NCI-H2107 treated with DMSO at 0.1 percent for 48 hours (cell line): ENCODE measurements around the gene ZNF652.
"Not testable (repeated sequence)": the region's sequence is repeated elsewhere in the genome, so short reads cannot be mapped to it uniquely, and the experiment has no call there.

ENCODE experiments used
- DNase-seq: peaks from one replicate; lab custom pipeline; 2025; ENCODE audit not compliant: unreplicated experiment; lab: John Stamatoyannopoulos, UW

Gene ZNF652

DNA sequence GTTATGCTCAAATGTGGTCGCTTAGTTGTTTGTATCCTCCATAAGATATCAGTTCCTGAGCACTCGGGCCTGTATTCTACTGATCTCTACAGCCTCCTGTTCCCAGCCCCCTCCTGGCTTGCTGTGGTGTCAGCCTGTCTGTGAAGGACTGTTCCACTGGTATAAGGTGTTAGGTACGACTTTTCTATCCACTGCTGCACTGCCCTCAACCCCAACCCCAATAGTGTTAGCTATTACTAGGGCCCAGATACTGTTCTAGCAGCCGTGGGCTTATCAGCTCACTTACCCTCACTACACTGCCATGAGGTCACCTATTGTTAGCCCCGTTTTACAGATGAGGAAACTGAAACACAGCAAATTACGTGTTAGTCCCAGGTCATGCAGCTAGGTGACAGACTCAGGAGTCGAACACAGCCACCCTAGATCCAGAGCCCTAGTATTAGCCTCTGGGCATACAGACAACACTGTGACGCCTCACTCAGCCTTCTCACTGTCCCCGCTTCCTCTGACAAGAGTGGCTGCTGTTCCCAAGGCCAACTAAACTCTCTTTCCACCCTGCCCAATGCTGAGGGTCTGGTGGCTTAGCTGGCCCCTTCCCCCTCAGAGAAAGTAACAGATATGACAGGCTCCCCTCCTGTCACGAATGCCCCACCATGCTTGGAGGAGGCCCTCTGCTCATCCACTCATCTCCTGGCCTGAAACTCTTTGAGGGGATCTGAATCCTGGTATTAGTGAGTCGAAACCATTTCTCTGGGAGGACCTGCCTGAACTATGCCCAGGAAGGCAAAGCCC lies 25.6 kb upstream of the ZNF652 start:
- DNase-seq, result no peak

DNA sequence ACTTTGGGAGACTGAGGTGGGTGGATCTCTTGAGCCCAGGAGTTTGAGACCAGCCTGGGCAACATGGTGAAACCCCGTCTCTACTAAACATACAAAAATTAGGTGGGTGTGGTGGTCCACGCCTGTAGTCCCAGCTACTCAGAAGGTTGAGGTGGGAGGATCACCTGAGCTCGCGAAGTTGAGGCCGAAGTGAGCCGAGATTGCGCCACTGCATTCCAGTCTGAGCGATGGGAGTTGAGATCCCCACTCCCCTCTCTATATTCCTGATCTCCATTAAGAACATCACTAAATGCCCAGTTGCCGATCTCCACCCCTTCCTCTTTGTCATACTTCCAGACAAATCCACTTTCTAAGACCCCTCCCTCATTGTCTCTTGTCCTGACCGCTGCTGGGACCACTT lies 24.3 kb upstream of the ZNF652 start:
- no peak for DNase-seq

DNA sequence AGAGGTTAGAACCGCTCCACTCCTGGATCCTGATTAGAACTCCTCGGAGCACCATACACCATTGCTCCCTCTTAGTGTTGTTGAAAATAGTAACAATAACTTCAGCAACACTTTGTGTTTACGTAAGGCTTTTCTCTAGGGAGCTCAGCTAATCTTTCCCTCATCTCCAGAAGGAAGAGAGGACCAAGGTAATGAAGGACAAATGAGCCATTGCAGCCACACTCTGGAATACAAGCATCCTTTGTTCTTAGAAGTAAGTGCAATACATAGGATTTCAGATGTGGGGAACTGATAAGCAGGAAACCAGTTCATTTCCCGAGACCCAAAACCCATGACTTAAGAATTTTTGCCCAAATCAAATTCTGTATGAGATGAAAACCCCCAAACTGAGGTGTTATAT lies 22.9 kb upstream of the ZNF652 start:
- DNase-seq, result no peak

DNA sequence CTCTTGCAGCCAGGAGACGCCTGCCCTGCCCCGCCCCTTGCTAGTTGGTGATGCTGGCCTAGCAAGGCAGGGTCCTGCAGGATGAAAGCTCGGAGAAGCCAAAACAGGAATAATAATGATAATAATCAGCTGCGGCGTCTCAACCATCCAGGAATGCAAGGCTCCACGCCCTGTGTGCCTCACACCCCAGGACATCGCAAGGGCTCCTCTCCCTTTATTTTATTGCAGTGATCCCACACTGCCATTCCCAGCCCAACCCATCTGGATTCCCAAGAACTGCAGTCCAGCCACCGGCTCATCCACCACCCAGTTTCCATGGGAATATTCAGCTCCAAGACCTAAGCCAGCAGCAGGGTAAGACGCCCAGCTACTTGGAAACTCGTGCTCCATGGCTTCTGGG lies 21.0 kb upstream of the ZNF652 start:
- DNase-seq, result no peak

DNA sequence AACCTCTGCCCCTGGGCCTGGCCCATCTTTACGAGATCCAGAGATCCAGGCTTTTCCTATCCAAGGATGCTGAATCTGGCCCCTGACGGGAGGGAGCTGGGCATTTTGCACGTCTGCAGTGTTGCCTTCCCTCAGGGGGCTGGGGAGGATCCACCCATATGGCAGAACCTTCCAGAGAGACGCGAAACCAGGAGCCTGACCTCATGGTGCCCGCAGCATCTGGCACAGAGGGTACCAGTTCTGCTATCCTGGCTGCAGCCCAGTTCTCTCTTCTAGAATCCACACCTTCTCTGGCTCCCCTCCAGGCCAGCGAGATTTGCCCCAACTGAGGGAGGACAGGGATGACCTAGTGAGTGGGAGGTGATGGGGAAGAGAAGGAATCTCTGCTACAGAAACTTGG lies 20.5 kb upstream of the ZNF652 start:
- DNase-seq, result no peak

DNA sequence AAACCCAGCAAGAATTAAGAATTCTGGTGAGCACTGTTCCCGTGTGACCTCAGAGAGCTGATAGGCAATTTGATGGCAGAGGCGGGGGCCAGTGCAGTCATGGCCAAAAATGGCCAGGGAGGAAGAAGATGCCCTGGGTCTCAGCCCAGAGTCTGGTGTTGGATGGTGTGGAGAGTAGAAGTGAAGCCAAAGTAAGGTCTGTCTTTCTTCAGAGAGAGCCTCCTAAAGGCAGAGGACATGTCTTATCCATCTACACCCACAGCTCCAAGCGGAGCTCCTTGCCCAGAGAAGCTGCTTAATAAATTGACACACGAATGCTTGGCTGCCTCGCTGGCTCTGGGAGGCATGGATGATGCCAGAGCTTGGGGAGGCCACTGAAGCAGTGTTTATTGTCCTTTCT lies 19.7 kb upstream of the ZNF652 start:
- DNase-seq, result no peak

DNA sequence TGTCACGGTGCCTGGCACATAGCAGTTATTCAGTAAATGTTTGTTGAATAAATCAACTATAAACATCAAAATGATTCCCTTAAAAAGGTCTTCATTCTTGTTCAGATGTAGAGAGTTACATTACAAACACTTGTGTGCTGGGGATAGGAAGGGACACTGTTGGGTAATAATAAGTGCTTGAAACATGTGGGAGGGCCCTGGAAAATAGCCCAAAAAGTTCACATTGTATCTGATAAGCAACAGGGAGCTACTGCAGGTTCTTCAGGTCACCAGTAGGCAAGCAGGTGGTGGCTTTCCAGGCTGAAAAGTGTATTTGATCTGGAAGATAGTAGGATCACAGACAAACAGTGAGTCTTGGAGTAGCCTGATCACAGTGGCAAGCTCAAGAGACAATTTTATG lies 19.0 kb upstream of the ZNF652 start:
- no peak for DNase-seq

DNA sequence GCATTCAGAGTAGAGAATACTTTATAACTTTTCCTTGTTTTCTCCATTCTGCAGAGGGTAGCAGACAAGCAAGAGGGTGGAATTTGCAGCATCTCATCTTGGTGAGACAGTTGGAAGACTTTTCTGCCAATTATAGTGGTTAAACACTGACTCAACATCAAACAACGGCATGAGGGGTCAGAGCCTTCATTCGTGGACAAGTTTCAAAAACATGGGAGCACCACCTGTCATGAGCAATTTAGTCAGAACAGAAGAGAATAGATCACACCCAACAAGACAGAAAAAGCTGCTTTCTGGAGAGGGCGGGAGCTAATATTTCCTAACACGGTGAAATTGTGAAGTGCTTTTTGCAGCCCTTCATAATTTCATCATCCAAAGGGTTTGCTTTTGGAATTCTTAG lies 17.9 kb upstream of the ZNF652 start:
- DNase-seq, result no peak

DNA sequence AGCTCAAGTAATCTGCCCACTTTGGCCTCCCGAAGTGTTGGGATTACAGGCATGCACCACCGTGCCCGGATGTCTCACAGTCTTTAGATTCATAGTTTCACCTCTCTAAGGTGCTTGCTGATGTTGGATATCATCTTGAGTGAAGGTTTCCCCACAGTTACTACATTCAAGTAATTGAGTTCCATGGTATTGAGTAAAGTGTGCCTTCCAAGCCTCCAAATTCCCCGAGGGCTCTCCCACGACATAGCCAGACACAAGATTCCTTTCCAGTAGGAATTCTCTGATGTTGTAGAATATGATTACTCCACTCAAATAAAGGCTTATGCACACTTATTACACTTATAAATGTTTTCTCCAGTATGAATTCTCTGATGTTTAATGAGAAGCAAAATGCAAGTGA lies 16.3 kb upstream of the ZNF652 start:
- DNase-seq, result no peak

DNA sequence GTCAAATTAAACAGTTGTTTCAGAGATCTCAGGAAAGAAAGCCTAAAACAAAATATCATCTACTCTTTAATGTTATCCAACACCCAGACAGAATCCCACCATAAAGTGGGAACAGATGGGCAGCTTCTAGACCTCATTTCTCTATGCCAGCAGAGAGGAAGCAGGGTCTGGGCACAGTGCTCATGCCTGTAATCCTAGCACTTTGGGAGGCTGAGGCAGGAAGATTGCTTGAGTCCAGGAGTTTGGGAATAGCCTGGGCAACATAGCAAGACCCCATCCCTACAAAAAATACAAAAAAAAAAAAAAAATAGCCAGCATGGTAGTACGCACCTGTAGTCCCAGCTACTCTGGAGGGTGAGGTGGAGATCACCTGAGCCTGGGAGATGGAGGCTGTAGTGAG lies 13.5 kb upstream of the ZNF652 start:
- DNase-seq, result no peak

DNA sequence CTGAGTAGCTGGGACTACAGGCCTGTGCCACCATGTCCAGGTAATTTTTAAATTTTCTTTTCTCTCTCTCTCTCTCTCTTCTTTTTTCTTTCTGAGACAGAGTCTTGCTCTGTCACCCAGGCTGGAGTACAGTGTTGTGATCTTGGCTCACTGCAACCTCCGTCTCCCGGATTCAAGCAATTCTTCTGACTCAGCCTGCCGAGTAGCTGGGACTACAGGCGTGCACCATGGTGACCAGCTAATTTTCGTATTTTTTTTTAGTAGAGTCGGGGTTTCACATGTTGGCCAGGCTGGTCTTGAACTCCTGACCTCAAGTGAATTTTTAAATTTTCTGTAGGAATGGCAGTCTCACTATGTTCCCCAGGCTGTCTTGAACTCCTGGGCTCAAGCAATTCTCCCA lies 11.1 kb upstream of the ZNF652 start:
- DNase-seq, result no peak

DNA sequence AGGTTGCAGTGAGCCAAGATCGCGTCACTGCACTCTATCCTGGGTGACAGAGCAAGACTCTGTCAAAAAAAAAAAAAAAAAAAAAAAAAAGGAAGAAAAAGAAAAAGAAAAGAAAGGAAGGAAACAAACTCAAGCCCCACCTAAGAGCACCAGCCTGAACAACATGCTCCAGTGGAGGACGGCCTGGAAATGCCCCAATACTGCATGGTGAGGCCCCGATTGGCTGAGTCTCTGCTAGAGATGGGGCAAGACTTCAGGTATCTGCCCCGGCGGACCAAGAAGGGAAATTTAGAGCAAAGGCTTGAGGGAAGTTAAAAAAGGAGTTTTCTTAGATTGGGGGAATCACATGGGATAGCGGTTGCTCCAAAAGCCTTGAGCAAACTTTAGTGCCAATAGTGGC lies 10.4 kb upstream of the ZNF652 start:
- DNase-seq, result no peak

DNA sequence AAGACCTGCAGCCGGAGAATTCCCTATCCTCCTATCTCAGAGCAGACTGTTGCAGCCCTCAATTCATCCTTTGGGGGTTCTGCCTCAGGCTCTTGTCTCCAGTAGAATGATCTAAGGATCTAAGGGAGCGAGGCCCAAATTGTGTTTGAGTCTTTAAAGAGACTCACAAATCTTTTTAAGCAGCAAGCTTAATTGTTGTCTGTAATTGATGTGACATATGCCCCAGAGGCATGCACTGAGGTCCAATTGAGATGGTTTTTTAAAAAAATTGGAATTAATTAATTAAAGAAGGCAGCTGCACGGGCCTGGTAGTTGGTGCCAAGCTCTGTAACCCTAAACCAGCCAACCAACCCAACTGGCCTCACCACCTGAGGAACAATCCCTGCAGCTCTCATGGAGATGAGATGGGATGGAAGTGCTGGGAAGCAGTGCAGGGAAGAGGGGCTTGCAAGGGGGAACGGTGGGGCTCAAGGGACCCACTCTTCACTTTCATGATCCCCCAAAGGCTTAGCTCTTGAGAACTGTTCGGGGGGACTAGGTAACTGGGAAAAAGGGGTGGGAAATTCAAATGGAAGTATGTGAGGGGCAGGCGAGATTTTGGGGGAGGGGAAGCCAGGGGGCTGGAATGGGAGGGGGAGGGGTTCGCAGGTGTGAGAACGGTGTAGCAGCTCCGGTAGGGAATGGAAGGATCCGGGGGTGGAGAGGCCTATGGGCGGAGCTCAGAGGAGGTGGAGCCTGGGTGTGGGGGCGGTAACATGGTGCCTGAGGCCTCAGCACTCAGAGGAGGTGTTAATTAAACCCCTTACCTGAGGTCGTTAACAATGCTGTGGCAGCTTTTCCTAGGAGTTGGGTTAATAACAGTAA lies 9.2 kb upstream of the ZNF652 start:
- DNase-seq, result peak; percentile 26

DNA sequence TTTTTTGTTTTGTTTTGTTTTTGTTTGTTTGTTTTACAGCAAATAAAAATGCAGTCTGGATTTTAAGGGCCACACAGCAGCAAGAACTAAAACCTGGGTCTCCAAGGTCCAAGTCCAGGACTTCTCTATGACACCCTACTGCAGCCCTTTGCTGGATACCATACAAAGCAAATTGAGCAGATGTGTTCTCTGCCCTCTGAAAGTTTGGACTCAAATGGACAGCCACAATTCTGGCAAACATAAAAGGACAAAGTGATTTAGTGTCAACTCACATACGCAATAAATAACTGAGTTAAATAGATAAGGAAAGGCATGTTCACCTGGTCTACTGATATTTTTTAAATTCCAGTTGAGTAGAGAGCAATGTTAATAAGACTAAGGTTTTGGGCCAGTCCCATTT lies 7.7 kb upstream of the ZNF652 start:
- no peak for DNase-seq

DNA sequence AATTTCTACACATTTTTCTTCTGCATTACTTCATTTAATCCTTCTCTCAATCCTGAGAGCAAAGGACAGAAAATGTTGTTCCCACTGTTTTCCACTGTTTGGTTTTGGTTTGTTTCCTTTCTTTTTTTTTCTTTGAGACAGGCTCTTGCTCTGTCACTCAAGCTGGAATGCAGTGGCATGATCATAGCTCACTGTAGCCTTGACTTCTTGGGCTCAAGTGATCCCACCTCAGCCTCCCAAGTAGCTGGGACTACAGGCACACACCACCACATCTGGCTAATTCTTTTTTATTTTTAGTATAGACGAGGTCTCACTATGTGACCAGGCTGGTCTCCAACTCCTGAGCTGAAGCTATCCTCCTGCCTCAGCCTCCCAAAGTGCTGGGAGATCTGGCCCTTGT lies 7.0 kb upstream of the ZNF652 start:
- DNase-seq, result no peak

DNA sequence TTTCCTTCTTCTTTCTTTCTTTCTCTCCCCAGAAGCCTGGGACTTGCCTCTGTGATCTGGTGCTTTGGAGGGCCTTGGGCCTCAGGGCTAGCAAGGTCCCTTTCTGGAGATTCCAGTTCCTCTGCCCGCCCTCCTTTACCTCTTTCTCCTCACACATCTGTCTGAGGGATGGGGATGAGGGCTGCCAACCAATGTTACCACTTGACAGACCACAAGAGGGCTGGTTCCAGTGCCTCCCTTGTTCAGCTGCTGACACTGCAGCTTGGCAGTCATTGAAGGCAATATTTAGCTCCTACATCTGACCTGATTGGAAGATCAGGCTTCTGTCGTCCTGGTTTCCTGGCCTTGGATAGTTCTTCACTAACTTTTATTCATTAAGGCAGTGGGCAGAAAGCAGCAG lies 3.6 kb upstream of the ZNF652 start:
- DNase-seq, result peak; percentile 49

DNA sequence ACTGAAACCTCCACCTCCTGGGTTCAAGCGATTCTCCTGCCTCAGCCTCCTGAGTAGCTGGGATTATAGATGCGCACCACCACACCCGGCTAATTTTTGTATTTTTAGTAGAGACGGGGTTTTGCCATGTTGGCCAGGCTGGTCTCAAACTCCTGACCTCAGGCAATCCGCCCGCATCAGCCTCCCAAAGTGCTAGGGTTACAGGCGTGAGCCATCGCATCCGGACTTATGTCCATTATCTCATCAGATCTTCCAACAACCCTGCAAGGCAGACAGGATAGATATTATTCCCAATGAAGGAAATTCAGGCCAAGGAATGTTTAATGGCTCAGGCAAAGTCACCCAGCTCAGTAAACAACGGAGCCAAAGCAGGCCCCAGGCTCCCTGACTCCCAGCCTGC lies 3.1 kb upstream of the ZNF652 start:
- not testable (repeated sequence) for DNase-seq

DNA sequence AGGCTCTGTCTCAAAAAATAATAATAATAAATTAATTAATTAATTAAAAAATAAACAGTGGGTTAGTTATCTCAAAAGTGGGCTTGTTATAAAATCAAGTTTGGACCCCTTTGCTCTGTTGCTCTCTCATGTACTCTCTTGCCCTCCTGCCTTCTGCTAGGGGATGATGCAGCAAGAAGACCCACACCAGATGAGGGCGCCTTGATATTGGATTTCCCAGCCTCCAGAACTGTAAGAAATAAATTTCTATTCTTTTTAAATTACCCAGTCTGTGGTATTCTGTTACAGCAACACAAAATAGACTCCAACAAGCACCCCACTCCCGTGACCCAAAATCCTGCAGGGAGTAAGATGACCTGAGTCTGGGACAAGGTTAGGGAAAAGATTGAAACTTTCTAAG lies 2.1 kb upstream of the ZNF652 start:
- no peak for DNase-seq

DNA sequence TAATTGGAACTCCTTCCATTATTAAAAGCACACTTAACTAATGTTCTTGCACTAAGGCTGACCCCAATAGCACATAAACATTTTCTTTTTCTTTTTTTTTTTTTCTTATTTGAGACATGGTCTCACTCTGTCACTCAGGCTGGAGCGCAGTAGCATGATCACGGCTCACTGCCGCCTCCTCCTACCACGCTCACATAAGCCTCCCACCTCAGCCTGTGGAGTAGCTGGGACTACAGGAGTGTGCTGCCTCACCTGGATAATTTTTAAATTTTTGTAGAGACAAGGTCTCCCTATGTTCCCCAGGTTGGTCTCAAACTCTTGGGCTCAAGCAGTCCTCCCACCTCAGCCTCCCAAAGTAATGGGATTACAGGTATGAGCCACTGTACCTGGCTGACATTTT lies 1.2 kb upstream of the ZNF652 start:
- DNase-seq, result no peak

DNA sequence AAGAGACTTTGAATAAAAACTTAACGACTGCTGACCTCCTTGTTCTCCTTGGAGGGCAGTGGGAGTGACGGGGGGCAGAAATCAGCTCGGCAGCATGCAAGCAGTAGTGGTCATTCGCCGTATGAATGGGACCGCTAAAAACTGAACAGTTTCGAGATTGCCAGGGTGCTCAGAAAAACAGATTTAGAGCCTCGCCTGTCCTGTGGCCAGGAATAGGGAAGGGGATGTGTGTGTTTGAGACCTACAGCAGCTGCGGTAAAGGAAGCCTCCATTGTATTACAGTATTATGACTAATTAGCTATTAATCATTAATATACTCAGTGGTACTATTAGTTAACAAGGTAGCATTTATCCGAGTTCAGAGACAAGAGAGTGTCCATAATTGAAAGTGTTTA lies 670 bp upstream of the ZNF652 start:
- DNase-seq, result no peak

DNA sequence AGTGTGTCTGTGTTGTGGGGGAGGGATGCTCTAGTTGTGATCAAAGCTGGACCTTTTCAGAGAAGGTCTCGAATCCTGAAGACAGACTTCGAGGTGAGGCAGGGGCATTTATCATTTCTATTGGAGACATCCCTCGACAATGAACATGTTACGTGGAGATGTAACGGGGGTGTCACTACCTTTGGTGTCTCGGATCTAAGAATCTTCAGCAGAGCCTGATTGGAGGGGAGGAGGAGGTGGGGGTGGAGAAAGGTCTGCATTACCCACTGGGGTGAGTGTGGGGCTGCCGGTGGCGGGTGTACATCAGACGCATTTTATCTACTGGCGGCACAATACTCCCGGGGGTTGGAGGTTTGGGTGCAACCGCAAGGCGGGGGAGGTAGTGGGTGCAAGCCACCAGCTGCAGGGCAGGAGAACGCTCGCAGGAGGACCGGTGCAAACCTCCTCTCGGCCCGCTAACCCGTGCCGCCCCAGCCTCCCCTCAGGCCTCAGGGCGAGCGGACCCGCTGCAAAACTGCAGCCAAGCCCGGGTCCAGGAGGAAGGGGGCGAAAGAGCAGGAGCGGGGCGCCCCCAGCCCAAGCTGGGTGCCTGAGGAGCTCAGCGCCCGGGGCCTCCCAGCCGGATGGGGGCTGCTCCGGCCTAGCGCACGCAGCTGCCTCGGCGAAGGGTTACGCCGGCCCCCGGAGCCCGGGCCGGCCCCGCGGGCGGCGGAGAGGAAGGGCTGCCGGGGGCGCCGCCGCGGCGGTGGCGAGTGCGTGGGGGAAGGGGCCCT lies 735 bp downstream of the ZNF652 start:
- DNase-seq, result peak; percentile 42

DNA sequence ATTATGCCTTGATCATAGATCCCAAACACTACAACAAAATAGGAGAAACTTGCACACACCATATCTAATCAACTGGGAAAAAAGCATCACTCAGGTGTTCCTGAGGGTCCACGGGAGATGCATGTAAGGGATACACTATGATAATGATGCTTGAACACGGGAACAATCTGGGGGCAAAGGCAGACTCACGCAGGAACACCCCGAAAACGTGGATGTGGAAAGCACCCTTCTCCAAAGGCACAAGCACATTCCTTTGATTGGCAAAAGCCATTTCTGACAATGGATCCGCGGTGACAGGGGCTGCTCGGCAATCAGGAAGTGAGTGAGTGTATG lies 1.3 kb downstream of the ZNF652 start:
- no peak for DNase-seq
